HG03460 (cell line): ENCODE data around the gene ETV6.
"Not testable (repeated sequence)": the region's sequence is repeated elsewhere in the genome, so short reads cannot be mapped to it uniquely, and the experiment has no call there.

Experiments used
- ATAC-seq: cut with Tn5 transposase; IDR thresholded peaks from one replicate; pipeline ENCODE4 v1.9.1; 2021; ENCODE audit not compliant: unreplicated experiment

The ETV6 gene

DNA sequence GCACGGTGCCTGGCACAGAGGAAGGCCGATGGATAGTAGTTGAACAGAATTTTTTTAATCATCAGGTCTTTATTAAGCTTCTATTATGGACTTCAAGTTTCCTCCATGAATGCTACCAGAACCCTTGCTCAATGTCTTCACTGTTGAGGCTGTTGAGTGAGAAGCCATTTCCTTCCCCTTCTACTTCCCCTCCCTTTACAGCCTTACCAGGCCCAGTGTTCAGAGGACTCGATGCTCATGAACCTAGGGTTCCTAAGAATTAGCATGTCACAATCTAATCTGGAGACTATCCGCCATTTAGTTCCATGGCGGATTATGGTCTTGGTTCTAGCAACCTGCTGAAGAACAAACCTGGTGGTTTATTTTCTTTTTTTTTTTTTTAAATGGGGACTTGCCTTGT is 17.7 kb downstream of the ETV6 start:
- no peak for ATAC-seq

DNA sequence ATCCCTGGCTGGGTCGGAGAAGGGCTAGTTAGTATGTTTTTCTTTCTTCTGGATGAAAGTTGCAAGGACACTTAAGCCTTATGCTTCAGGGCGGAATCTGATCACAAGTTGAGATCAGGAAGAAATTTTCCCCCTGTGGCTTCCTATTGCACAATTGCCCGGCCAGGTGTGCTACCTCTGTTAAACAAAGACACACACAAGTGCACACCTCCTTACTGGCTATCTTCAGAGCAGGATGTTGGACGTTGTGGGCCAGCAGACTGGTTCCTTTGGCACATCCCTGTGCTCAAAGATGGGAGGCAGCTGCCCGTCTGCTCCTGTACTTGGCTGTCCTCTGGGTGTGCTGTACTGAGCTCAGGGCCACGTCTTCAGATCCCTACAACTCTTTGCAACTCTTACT is 19.1 kb downstream of the ETV6 start:
- no peak for ATAC-seq

DNA sequence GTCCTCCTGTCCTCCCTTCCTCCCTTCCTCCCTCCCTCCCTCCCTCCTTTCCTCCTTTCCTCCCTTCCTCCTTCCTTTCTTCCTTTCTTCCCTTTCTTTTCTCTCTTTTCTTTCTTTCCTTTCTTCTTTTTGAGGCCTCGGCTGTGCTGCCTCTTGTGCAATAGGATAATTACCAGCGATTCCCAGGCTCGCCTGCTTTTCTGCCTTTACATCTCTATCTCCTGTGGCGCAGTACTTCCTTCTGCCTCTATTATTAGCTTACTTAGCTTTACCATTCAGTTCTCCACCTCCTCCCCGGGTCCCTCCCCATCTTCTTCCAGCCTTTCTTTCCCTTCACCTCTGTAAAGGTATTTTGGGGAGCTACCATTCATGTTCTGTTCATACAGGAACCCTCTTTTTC is 19.9 kb downstream of the ETV6 start:
- no peak for ATAC-seq

DNA sequence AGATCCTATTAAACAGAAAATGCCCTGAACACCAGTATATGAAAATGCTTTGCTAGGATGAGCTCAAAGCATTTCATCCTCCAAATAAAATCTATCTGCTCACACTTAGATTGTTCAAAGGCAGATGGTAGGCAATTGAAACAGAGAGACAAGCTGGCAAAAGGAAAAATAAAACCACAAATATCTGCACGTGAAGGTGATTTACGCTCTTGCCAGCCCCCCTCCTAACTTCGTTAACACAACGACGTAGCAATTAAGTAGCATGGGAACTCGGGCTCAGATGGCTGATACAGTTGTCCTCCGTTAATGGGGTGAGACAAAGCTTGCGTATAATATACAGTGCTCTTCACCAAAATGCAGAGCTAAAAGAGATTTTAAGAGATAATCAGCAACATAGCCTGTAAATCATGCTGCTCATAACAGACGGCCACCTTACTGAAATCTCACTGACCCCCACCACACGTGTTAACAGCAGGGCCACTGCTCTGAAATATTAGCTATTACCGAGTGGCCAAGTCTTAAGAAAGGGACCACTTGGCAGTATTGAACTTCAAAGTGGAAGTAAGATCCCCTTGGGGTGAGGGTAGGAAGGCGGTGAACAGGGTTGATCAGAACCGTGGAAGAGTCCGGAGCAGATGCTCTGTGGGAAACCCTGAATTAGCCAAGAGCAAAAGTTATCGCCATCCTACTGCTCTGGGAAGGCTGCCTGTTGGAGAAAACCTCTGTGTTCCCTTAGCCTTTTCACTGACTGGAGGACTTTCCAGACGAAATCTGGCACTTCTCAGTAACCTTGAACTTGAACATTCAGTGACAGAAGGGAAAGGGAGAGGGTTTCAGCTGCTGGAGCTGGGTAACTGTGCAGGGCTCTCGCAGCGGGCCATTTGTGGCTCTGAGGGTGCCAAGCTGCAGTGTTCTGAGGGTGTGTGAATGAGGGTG is 23.1 kb downstream of the ETV6 start:
- ATAC-seq: no peak

DNA sequence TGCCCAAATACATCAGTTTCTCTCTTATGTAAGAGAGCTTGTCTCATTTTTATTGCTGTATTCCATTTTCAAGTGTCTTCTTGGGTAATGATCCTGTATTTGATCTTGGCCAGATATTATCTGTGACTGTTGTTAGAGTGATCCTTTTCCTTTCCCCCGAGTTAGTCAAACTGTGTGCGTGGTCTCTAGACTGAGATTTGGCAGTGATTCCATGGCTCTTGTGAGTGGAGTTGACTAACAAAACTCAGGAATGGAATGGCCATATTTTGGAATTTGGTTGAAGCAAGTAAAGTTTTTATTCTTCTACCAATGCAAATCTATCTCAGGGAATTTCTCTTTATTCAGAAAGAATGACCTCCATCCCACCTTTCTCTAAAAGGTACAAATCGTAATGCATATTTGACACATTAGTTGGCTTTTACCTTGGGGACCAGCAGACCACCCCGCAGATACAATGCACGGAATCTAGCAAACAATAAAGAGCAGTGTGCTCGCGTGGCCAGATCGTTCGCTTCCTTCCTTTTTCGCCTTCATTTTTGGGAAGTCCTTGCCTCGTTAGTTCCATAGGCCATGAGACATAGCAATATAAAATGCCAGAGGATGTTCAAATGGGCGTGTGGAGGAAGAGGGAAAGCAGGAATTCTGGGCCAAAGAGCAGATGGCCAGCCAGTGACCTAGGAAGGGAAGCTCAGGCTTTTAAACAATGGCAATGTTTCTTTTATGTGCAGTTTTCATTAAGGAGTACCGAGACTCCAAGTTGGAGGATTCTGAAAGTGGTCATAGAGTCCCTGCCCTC is 24.4 kb downstream of the ETV6 start:
- no peak for ATAC-seq

DNA sequence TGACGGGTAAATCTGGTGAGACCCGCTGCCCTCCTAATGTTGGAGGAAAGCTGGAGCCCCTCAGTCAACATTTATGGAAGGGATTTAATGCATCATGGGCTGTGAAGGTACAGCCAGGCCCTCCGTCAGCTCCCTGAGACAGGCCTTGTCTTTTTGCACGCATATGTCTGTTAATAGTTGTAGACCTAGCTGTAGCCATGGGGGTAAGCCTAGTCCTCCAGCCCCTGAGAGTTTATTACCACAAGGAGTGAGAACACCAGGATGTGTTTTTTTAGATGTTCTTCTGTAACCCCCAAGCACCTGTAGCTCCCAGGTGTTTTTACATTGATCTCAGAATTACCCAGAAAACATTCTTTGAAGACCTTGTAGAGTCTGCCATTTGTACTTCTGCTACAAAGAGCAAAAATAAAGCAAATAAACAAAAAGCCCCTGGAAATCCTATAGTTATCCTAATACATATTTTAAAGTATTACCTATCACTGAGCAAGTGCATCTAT is 25.5 kb downstream of the ETV6 start:
- ATAC-seq: no peak

DNA sequence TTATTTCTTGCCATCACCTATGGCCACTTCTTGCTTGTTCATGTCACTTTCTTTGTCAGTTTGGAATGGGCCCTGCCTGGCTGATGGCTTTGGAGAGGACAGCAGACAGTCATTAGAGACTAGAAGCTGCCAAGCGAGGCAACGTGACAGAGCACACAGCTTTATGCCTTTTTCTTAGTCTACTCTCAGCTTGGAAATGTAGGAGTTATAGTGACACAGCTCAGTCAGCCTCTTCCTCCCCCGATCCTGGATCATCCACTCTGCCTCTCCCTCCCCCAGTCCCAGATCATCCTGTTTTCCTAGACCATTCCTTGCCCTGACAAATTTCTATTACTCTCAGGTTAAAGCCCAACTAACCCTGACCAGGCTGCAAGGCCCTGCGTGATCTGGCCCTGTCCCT is 26.6 kb downstream of the ETV6 start:
- no peak for ATAC-seq

DNA sequence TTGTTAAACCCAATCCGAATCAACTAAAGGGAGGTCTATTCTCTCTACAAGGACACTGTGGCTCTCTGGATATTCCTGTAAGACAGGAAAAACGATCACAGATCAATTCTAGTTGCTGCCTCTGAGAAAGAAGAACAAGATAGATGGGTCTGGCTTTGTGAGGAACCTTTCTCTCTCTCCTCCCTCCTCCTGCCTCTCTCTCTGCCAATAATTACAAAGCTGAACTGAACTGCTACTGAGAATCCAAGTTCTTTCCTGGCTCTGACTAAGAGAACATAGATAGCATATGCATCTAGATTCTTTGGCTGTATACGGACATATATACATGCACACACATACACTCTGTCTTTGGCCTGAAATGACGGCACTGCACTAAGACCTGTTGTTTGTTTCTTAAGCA is 27.6 kb downstream of the ETV6 start:
- no peak for ATAC-seq

DNA sequence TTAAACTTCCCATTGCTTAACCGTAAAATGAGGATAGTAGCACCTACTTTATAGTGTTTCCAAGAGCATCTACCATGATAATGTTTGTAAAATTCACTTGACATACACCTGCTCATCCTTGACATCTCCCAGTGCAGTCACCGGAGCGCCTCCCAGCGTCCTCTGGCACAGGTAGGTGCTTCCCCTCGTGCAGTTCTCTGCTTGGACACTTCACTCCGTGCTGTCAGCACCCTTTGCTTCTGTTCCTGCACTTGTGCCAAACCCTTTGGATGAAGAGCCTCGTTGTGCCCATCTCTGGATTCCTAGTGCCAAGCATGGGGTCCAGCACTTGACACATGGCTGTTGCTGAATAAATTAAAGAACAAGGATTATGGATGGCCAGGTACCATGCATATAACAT is 28.3 kb downstream of the ETV6 start:
- no peak for ATAC-seq

DNA sequence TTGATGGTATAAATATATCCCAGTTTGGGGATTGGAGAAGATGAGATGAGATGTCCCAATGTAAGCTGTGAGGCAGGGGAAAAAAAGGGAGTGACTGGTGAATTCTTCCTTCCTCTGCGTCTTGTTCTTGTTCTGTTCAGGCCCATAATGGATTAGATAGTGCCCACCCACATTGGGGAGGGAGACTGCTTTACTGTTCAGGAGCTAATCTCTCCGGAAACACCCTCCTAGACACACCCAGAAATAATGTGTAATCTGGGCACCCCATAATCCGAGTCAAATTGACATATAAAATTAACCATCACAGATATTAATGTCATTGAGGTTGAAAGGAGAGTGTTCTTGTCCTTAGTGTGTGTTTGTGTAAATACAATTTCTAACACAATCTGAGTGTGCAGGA is 29.3 kb downstream of the ETV6 start:
- no peak for ATAC-seq

DNA sequence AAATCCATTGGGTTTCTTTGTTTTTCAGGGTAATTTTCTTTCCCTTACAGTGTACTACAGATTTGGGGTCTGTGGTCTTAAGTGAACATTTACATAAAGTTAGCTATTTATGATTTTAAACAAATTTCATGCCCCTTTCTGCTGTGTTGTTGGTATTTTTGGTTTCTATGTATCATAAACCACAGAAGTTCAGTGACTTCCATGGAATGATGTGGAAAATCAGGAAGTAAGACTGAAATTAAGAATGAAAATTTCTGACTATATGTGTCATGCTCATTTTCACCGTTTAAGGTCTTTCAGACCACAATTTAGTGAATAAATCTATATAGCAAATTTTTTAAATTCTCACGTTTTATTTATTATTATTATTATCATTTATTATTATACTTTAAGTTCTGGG is 31.7 kb downstream of the ETV6 start:
- no peak for ATAC-seq

DNA sequence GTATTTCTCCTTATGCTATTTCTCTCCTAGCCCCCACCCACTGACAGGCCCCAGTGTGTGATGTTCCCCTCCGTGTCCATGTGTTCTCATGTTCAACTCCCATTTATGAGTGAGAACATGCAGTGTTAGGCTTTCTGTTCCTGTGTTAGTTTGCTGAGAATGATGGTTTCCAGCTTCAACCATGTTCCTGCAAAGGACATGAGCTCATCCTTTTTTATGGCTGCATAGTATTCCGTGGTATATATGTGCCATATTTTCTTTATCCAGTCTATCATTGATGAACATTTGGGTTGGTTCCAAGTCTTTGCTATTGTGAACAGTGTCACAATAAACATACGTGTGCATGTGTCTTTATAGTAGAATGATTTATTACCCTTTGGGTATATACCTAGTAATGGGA is 32.2 kb downstream of the ETV6 start:
- ATAC-seq: not testable (repeated sequence)

DNA sequence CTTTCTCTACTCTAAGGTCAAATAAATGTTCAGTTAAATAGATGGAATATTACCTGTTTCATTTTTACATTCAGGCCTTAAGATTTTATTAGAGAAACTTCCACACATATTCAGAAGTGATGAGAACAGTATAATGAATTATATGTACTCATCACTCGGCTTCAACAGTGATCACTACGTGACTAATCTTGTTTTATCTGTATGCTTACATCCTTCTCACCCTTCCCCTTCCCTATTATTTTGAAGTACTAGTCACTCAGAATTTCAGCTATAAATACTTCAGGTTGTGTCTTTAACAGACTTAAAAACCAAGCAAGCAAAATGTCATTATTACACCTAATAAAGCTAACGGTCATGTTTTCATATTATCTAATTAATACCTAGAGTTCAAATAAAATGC is 34.9 kb downstream of the ETV6 start:
- ATAC-seq: no peak

DNA sequence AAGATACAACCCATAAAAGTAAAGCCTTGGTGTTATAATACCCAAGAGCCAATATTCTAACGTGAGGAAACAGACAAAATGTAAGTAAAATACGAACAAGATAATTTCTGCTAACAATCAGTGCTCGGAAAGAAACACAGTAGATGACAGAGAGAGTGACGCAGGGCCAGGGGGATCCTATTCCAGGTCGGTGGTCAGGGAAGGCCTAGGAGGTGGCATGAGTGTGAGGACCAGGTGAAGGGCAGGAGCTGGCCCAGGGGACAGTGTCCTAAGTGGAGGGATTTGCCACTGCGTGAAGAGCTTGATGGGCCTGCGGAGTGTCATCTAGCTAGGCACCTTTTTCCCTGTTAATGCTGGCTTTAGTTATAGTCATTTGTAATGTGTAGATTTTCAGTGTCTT is 35.3 kb downstream of the ETV6 start:
- ATAC-seq: no peak

DNA sequence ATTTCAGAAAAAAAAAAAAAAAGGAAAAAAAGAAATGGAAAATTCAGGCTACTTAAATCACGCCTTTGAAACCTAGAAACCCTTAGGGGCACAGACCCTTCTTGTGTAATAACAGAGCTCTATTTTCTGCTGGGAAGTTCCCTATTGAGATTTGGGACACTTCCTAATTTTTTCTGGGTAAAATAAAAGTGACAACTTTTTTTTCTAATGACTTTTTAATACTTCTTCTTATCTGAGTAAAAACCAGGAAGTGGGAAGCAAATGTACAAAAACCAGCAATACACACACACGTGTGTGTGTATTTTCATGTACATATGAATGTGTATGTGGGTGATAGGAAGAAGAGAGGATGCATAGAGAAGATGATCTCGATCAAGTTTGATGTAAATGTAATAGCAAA is 35.8 kb downstream of the ETV6 start:
- ATAC-seq: no peak

DNA sequence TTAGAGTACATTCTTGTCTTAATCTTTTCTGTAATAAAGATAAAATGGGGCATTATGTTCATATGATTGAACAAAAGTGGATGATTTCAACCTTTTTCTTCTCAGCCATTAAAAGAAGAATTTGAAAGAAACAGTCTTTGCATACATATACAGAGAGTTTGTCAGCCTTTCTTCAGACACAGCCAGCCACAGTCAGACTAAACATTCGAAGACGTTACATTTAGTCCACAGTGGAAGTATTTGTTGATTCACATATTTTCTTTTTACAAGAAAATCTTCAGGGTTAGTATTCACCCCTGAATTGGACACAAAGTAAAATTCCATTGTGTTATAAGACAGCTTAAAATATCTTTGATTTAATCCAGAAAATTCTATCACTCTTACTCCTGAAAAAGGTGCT is 36.2 kb downstream of the ETV6 start:
- no peak for ATAC-seq

DNA sequence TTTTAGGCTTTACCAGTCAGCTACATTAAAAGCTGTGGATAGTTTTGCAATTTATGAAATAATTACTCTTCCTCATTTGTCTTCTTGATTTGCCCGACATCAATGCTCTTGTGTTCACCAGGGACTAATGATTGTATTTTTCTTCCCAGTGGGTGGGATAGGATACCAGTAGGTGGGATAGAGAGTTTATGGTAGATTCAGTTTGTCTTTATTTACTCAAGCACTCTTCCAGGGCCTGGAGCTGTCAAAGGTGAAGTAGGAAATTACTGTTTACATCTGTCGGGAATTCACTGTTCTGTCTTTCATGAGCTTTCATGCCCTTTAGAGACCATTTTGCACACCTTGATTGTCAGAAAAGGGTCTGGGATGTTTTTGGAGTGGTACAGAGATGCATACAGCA is 36.6 kb downstream of the ETV6 start:
- no peak for ATAC-seq

DNA sequence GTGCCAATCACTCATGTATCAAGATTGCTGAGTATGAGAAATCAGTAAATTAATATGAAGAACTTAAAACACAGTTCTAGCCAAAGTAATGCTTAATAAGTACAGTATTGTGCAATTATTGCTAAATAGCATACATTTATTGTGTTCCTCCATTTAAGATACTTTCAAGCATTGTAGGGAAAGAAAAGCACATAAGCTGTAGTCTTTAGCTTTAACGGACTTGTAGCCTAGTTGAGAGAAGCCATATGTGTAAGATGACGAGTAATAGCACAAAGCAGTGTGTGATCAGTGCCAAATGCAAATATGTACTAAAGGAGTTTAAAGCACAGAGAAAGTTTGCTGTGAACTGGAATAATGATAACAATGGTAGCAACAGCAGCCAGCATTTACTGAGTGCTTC is 38.1 kb downstream of the ETV6 start:
- ATAC-seq: no peak

DNA sequence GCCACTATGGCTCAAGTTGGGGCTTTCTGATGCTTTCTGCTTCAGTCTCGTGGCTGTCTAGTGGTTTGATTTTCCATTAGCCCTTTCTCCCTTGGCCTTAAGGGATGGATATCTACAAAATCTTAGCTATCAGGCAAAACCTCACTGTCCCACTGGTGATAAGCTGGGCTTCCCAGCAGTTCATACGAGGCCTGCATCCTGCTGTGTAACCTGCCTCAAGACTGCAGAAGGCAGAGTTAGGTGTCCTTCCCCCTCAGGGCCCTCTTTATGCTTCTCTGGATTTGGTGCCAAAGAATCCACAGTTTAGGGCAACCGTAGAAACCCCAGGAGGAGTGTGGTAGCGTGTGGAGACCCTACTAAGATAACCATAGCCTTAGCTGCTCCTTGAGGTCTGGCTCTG is 38.9 kb downstream of the ETV6 start:
- no peak for ATAC-seq

DNA sequence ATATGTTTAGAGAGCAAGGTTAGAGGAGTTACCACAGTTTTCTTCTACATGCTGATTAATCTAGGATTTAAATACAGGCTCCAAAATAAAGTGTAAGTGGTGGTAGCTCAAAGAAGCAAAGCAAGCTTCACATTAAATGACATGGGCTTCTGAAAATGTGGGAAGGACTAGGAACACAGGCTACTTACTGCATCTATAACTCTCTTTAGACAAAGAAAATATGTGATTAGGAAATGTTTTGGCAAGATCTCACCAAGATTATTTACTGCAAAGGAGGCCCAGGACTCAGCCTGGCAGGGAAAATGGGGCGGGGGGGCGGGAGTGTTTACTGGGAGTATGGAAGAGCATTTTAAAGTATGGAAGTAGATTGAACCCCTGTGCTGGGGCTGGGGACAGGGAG is 39.4 kb downstream of the ETV6 start:
- ATAC-seq: no peak

DNA sequence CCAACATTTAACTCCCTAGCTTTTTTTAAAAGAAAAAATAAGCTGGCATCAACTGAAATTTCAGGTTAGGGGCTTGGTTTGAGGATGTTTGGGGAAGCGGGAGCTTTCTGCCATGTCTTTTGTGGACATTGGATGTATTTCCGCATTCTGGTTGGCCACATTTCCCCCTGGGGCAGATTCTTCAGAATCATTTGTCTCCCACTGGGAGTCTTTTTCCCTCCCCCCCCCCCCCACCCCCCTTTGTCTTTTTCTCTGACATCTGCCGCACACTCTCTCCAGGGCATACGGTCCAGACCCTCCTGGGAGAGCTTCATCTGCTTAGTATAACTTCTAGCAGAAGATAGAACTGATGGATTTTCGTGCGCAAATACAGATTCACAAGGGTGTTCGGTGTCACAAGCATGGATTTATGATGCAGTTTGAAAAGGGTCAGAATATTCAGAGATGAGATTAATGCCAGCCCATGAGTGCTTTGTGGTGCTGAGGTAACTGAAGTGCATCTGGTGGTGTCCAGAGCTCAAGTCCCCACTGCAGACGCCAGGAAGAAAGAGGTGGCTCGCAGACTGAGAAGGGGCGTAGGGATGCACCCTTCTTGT is 40.2 kb downstream of the ETV6 start:
- no peak for ATAC-seq

DNA sequence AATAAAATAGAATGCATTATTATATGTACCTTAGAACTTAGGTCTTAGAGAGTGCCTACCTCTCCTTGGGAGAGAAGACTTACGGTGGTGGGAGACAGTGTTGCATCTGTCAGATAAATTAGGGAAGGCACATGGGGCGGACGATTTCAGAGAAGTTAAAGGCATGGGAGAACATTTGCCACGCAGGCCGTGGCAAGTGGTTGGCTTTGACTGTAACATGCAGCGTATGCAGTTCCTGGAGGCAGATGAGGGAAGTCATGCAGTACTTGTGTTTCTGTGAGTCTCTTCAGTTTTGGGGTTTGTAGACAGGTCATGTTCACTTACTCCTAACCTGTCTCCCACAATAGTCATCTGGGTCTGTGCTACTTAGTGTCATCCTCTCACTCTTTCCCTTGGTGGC is 43.6 kb downstream of the ETV6 start:
- ATAC-seq: no peak
